CD4-positive, alpha-beta T cell (primary cell): ENCODE measurements around the gene OFD1. TPM values are rescaled to one million over a fixed set of nuclear protein-coding genes. Genes with fewer than 3 reads are reported as not detected.
A peak's percentile ranks its signal among the peaks of the same experiment; 100 is the strongest.

ENCODE experiments used
- ATAC-seq: fragments of 200-7000 bp; cut with Tn5 transposase; one replicate; pipeline ENCODE4 v1.10.0; 2022; ENCODE audit warnings: mild to moderate bottlenecking; ENCODE audit not compliant: poor library complexity
- CTCF ChIA-PET: fragments of 350-600 bp; sonication (Branson Sonifier 250); formaldehyde crosslinking; loops from one replicate; lab custom pipeline; 2021; ENCODE audit warnings: antibody characterized with exemption, inconsistent platforms; lab: Charles Lee
- POLR2A ChIA-PET: fragments of 350-600 bp; sonication (Branson Sonifier 250); formaldehyde crosslinking; loops from one replicate; lab custom pipeline; 2021; ENCODE audit warnings: antibody characterized with exemption, inconsistent platforms; lab: Charles Lee
- DNase-seq, 14 experiments: peaks; one replicate each; pipeline ENCODE4 v3.0.0-alpha.2; 2013 to 2020; ENCODE audit warnings: mixed read lengths in 2 of 14
- H3K27ac ChIP-seq, 2 donors: one replicate each; pipeline versions ENCODE4 v1.5.1 to v1.7.0; 2013; ENCODE audit warnings: low read length in 2 of 2, low read depth in 1 of 2, mild to moderate bottlenecking in 1 of 2
- H3K27me3 ChIP-seq, 2 experiments: 1 replicate in 1 of 2; 2 replicates in 1 of 2; pipeline versions ENCODE4 v1.6.1 to v1.7.0; 2013; ENCODE audit warnings: low read length in 2 of 2, control low read depth in 1 of 2, mild to moderate bottlenecking in 1 of 2, moderate library complexity in 1 of 2; ENCODE audit not compliant: insufficient read depth in 2 of 2, control insufficient read depth in 1 of 2
- H3K36me3 ChIP-seq: one replicate; pipeline ENCODE4 v1.6.1; 2013; ENCODE audit warnings: low read length, control low read depth; ENCODE audit not compliant: insufficient read depth
- H3K4me1 ChIP-seq: one replicate; pipeline ENCODE4 v1.6.1; 2013; ENCODE audit warnings: low read length, control low read depth; ENCODE audit not compliant: insufficient read depth
- H3K4me3 ChIP-seq: one replicate; pipeline ENCODE4 v1.5.1; 2013; ENCODE audit warnings: mild to moderate bottlenecking, low read length, moderate library complexity
- H3K9me3 ChIP-seq, 2 experiments: 1 replicate in 1 of 2; 2 replicates in 1 of 2; pipeline versions ENCODE4 v1.6.1 to v1.7.0; 2013; ENCODE audit warnings: low read length in 2 of 2, mild to moderate bottlenecking in 2 of 2, control low read depth in 1 of 2, moderate library complexity in 1 of 2; ENCODE audit not compliant: control insufficient read depth in 1 of 2, insufficient read depth in 1 of 2
- H3K27ac Mint-ChIP-seq: one replicate; pipeline ENCODE4 v1.8.0; 2020; ENCODE audit warnings: mixed read lengths
- H3K27me3 Mint-ChIP-seq: one replicate; pipeline ENCODE4 v1.8.0; 2021; ENCODE audit warnings: mixed read lengths
- H3K36me3 Mint-ChIP-seq: one replicate; pipeline ENCODE4 v1.8.0; 2021; ENCODE audit warnings: low read depth, mixed read lengths
- H3K4me1 Mint-ChIP-seq: one replicate; pipeline ENCODE4 v1.8.0; 2021; ENCODE audit warnings: low read depth, mixed read lengths
- H3K4me3 Mint-ChIP-seq: one replicate; pipeline ENCODE4 v1.8.0; 2020; ENCODE audit warnings: mild to moderate bottlenecking, mixed read lengths
- H3K9me3 Mint-ChIP-seq: one replicate; pipeline ENCODE4 v1.8.0; 2020; ENCODE audit warnings: mixed read lengths
- intact Hi-C, 2 experiments: fragments of 100-400 bp; cut with DNase I in 1 of 2; cut with micrococcal nuclease in 1 of 2; formaldehyde crosslinking; loops; one replicate each; pipeline versions ENCODE4 v1.15.1 to v1.9.0; 2023 to 2025; cut with DNase I, micrococcal nuclease
- total RNA-seq, 174 experiments: library from RNA in 2 of 174; stranded (reverse) in 2 of 174; gene quantifications; one replicate each; pipeline ENCODE4 v1.2.3 and lab custom pipeline; 2021 to 2026
- TF ChIP-seq, protein P1 (sequence below): fragments of 200-600 bp; IDR thresholded peaks from one replicate; pipeline ENCODE4 v1.8.0; 2022; ENCODE audit warnings: antibody characterized with exemption, mild to moderate bottlenecking

OFD1 gene
- total RNA-seq, 2 experiments from 2014 or later: 59.1 to 60.0 TPM

DNA sequence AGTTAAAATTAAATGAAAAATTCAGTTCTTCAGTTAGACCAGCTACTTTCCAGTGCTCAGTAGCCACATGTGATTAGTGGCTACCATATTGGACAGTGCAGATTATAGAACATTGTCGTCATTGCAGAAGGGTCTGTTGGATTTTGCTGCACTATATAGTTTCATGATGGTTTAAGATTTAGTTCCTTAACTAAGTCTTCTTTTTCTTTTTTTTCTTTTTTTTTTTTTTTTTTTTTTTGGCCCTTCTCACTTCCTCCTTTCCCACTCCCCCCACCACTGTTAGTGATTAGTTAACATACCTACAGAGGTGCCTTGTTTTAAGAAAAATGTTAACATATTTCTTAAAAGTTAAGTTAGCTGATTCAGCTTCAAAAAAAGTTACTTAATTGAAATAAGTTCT, 36.6 kb upstream of the OFD1 start:
- DNase-seq (no peak), ATAC-seq (no peak)
- H3K9me3 Mint-ChIP-seq: no peaks in the 10 kb centered on the region
- POLR2A ChIA-PET: interaction anchor here (1.6 to 1.8 kb wide), 2 partner anchors 9 to 36 kb away, joined by 6 to 7 read pairs; partner anchors contain the start of genes OFD1, RAB9A and TRAPPC2
- Histone ChIP-seq H3K4me3 (no peak overlapping the region), H3K4me1 (peaks cover 38% of the 10 kb centered on the region), H3K9me3 (no peaks in the 10 kb centered on the region), H3K27ac (no peak overlapping the region), H3K27me3 (no peaks in the 10 kb centered on the region), H3K36me3 (peaks cover 2% of the 10 kb centered on the region)
- CTCF ChIA-PET: interaction anchor here (1.4 kb wide), 1 partner anchor 10 kb away, joined by 4 read pairs; no protein-coding TSS in a partner anchor
- H3K27me3 Mint-ChIP-seq: no peaks in the 10 kb centered on the region
- peaks cover 24% of the 10 kb centered on the region for H3K36me3 Mint-ChIP-seq
- TF ChIP-seq, protein P1, sequence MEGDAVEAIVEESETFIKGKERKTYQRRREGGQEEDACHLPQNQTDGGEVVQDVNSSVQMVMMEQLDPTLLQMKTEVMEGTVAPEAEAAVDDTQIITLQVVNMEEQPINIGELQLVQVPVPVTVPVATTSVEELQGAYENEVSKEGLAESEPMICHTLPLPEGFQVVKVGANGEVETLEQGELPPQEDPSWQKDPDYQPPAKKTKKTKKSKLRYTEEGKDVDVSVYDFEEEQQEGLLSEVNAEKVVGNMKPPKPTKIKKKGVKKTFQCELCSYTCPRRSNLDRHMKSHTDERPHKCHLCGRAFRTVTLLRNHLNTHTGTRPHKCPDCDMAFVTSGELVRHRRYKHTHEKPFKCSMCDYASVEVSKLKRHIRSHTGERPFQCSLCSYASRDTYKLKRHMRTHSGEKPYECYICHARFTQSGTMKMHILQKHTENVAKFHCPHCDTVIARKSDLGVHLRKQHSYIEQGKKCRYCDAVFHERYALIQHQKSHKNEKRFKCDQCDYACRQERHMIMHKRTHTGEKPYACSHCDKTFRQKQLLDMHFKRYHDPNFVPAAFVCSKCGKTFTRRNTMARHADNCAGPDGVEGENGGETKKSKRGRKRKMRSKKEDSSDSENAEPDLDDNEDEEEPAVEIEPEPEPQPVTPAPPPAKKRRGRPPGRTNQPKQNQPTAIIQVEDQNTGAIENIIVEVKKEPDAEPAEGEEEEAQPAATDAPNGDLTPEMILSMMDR: no peak
- no peak overlapping the region for H3K27ac Mint-ChIP-seq
- H3K4me3 Mint-ChIP-seq: no peak overlapping the region
- H3K4me1 Mint-ChIP-seq: peaks cover 84% of the 10 kb centered on the region
- intact Hi-C loops: loop anchor here in 1 of 2 experiments (5.0 kb wide), 1 partner anchor 34 kb away; the partner anchor contains the start of genes OFD1 and TRAPPC2

DNA sequence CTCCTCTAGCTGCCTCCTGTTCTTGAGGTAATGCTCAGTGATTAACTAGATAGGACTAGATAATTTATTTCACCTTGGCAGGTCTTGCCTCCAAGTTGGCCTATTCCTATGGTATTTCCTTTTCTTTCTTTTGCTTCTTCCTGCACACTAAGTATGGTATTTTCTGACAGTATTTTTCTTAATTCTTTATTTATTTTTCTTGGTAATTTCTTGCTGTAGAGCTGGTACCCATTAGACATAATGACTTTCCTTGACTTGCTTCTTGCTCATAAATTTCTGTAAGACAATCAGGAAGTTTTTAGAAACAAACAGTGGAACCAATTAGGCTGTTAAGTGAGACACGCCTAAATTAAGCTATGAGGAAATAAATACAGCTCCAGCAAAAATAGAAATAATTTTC, 36.1 kb upstream of the OFD1 start:
- DNase-seq (no peak), ATAC-seq (no peak)
- no peak overlapping the region for H3K4me3 Mint-ChIP-seq
- H3K27me3 ChIP-seq: no peaks in the 10 kb centered on the region
- ChIA-PET CTCF (no interaction called here), POLR2A (interaction anchor here (1.6 to 1.8 kb wide), 2 partner anchors 10 to 36 kb away, joined by 6 to 7 read pairs; partner anchors contain the start of genes OFD1, RAB9A and TRAPPC2)
- peaks cover 25% of the 10 kb centered on the region for H3K36me3 Mint-ChIP-seq
- no peaks in the 10 kb centered on the region for H3K9me3 Mint-ChIP-seq
- no peak overlapping the region for H3K4me3 ChIP-seq
- no peaks in the 10 kb centered on the region for H3K9me3 ChIP-seq
- H3K4me1 ChIP-seq: peaks cover 33% of the 10 kb centered on the region
- H3K27me3 Mint-ChIP-seq: no peaks in the 10 kb centered on the region
- intact Hi-C loops: loop anchor here in 1 of 2 experiments (5.0 kb wide), 1 partner anchor 34 kb away; the partner anchor contains the start of genes OFD1 and TRAPPC2
- H3K4me1 Mint-ChIP-seq: peaks cover 83% of the 10 kb centered on the region
- H3K27ac ChIP-seq: no peak overlapping the region
- TF ChIP-seq, protein P1: no peak
- peaks cover 2% of the 10 kb centered on the region for H3K36me3 ChIP-seq
- peak overlapping the region; percentile 0 for H3K27ac Mint-ChIP-seq

DNA sequence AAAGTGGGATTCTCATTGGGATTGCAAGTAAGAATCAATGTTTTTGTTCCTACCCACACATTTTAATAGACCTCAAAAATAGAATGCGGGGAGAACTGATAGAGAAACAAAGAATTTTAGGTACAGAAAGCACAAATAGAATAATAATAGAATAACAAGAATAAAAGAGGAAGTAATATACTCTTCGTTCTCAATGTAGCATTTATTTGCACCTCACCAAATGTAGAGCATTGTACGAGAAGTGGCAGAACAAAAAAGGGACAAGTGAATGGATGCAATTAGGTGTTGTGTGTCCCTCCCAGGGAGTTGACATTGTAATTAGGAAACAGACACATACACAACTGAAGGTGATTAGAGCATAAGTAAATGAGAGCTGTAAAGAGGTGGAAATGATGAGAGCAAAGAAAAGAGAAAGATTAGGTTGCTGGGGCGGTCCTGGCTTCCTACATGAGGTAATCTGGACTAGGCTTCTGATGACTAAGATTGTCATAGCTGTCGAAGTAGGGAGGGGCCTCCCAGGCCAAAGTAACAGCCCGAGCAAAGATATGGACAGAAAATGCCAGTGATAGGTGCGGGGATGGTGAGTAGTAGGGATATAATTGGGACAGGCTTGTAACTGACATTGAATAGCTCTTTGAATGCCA, 35.2 kb upstream of the OFD1 start:
- CTCF ChIA-PET: no interaction called here
- no peak overlapping the region for H3K4me3 ChIP-seq
- H3K27ac ChIP-seq: no peak overlapping the region
- intact Hi-C loops: loop anchor here in 1 of 2 experiments (5.0 kb wide), 1 partner anchor 33 kb away; the partner anchor contains the start of genes OFD1 and TRAPPC2
- DNase-seq (no peak), ATAC-seq (no peak)
- no peak overlapping the region for H3K4me3 Mint-ChIP-seq
- no peaks in the 10 kb centered on the region for H3K27me3 ChIP-seq
- peak overlapping the region; percentile 0 for H3K27ac Mint-ChIP-seq
- peaks cover 8% of the 10 kb centered on the region for H3K36me3 ChIP-seq
- no peaks in the 10 kb centered on the region for H3K27me3 Mint-ChIP-seq
- peaks cover 33% of the 10 kb centered on the region for H3K36me3 Mint-ChIP-seq
- H3K9me3 Mint-ChIP-seq: no peaks in the 10 kb centered on the region
- peaks cover 28% of the 10 kb centered on the region for H3K4me1 ChIP-seq
- TF ChIP-seq, protein P1: no peak
- H3K4me1 Mint-ChIP-seq: peaks cover 82% of the 10 kb centered on the region
- H3K9me3 ChIP-seq: no peaks in the 10 kb centered on the region
- POLR2A ChIA-PET: interaction anchor here (1.8 kb wide), 1 partner anchor 35 kb away, joined by 7 read pairs; the partner anchor contains the start of genes OFD1 and TRAPPC2
